GM18951 (cell line): ENCODE results near the gene LMO3.

Experiments
- POLR2A ChIP-seq: IDR thresholded peaks from 4 replicates; pipeline ENCODE4 v1.6.1; 2011; ENCODE audit warnings: mild to moderate bottlenecking; ENCODE audit not compliant: insufficient read length, insufficient read depth; ENCODE audit errors: extremely low read depth
- in situ Hi-C: fragments of 300-500 bp; cut with MboI; formaldehyde crosslinking; loops from one replicate; pipeline ENCODE4 v1.12.0; 2022; ENCODE audit warnings: low sequenced_read_pairs, mixed read lengths, inconsistent platforms; ENCODE audit not compliant: unreplicated experiment

LMO3 gene

DNA sequence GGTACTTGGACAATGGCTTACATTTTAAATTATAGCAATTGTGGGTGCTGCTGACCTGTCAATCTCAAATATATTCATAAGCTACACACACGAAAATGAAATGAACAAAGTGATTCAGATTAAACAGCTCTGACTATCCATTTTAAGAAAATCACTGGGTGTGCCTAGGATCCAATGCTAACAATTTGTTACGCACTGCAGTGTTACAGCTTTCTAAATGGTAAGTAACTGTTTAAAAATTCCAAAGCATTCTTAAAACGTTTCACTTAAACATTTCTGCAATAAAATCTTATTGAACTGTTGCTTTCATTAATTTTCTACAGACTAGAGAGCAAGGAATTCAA is 18.9 kb downstream of the LMO3 start:
- TF ChIP-seq POLR2A = no peak

DNA sequence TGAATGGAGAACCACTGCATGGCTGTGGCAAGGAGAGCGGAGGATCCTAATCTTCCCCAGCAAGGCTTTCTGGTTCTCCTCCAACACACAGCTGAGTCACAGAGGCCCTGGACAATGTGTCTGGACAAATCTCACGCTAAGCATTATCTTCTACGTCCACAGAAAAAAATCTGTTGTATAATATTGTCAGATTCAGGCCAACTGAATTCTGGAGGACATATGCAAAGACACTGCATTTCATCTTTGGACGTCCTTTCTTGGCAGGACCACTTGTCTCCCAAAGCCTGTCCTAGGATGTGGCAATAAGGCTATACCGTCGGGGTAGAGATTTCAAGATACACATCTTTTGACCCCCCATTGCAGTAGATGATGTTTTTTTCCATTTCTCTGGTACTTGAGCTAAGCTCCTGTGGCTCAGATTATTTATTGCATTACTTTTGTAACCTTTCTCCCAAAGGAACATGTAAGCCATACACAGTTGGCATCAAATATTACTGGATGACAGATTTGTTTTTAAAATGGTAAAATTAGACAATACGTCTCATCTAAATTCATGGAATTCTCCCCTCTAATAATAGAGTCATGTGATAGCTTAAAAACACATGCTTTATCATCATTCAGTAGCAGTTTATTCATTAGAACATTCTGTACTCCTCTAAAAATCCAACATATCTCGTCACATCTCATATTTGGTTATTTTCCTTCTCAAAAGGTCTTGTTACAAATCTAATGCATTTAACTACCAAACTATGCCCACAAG is 19.4 kb downstream of the LMO3 start:
- in situ Hi-C loops = no loop called here
- TF ChIP-seq POLR2A = no peak

More for the DNA sequence above, 18.9 kb downstream of the LMO3 start:
- in situ Hi-C loops = no loop called here

DNA sequence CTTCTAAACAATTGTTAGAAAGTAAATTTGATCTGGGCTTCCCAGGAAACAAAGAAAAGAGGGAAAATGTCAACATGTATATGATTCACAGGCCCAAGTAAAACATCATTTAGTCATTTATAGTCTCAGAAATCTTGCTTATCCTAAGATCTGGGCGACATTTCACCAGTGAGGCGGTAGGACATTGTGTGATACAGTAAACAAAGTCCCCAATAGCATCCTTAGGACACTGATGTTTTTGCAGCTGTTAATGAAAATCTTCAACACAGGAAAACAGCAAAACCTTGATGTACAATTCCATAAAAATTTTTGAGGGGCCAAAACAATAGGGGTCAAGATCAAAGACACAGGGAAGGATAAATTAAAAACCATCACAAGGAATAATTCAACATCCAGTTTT is 20.2 kb downstream of the LMO3 start:
- TF ChIP-seq POLR2A = no peak
- in situ Hi-C loops = no loop called here

DNA sequence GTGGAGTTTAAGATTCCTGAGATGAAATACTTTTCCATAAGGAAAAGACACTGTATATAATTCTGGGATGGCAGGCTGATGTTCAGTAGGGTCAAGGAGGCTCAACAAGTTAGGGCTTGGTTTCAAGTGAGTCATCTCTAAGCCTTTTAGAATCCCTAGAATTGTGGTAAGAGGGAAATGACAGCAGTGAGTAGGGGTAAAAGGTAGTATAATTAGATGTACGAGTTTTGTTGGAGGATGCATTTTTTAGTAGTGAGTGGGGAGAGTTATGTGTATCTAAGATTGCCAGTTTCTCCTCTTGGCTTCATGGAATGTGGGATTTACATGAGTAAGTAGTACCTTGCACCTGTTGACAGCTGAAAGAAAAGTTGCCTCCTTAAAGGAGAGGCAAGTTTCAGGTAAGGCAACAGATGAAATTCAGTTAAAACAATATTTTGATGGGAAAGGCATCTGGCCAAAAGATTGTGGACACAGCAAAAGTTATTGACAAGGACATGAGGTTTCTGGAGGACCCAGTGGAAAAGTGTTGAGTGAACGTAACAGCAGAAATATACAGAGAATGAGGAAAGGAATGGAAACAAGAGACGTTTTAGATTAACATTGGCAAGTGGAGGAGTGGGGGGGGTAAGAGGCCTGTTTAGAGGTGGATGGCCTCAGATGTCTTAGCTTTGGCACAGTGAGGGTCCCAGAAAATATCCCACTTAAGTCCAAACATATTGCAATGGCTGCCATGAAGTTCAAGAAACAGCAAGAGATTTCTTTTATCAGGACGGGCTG is 21.8 kb downstream of the LMO3 start:
- TF ChIP-seq POLR2A = no peak
- in situ Hi-C loops = no loop called here

DNA sequence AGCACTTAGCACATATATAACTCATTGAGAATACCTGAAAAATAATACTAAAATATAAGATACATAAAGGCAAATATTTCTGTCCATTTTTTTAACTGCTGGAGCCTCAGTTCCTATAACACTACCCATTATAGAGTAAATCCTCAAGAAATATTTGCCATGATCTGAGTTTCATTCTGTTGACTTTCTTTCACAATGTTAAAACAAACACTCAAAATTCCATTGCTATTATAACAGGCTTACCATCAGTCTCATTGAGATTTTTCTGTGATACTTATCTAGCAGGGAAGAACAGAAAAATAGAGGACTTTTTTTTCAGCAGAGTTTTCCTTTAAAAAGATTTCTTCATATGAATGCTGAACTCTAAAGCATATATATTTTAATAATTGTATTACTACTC is 24.5 kb downstream of the LMO3 start:
- in situ Hi-C loops = no loop called here
- no peak for TF ChIP-seq POLR2A

DNA sequence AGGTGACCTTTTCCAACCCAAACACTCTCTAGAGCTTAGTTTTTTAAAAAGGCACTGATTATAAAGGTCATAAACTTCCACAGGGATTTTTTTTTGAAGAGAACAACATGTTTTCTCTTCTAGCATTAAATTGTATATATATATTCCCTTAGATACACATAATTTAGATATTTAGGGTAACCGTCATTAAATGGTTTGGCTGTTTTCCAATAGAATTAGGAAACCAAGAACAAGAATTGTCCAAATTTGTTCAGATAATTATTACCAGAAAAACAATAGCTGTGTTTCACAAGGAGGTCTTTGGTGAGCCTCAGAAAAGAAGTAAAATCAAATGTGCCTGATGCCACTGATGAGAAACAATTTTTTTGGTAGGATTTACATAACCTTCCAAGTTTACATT is 26.9 kb downstream of the LMO3 start:
- in situ Hi-C loops = no loop called here

DNA sequence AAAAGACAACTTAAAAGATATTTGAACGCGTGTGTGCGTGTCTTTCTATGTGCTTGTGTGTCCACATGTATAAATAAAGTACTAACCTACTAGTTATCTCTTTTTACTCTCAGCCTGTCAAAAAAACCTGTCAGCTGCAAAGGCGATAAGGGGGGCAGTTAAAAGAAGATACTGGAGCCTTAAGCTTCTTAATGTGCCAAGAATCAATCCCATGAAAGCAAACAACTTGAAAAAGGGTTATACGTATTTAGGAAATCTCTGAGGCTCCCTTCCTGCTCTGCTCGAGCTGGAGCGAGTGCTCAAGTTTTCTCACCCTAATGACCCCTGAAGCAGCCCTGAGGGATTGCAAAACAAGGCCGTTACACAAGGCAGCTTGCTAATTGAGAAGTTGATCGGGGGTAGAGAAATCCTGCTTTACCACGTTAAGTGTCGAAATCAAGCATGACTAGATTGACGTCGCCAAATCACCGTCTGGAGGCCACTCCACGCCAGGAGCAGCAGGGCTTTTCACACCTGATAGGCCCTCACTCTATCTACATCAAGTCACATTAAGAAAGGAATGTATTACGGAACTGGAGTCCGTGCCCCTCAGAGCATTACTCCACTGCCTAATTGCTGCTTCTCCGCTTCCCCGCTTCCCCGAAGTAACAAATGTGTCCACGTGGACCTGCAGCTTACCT is 32.4 kb downstream of the LMO3 start:
- in situ Hi-C loops = no loop called here
- TF ChIP-seq POLR2A = no peak

More for the DNA sequence above, 26.9 kb downstream of the LMO3 start:
- no peak for TF ChIP-seq POLR2A

DNA sequence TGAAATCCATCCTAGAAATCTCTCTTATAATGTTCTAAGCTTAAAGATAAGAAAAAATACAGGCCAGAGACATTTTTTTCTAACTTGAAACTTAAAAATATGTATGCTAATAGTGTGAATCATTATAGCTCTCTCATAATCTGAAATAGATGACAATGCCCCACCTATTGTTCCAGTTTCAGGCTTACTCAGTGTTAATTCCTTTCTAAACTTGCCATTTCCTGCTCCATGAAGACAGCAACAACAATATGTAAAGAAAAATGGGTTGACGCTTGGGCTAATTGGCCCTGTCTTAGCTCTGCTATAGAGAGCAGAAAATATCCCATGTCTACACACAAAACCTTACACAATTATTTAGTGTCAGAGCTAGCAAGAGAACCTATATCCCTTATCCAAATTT is 37.1 kb downstream of the LMO3 start:
- in situ Hi-C loops = no loop called here

DNA sequence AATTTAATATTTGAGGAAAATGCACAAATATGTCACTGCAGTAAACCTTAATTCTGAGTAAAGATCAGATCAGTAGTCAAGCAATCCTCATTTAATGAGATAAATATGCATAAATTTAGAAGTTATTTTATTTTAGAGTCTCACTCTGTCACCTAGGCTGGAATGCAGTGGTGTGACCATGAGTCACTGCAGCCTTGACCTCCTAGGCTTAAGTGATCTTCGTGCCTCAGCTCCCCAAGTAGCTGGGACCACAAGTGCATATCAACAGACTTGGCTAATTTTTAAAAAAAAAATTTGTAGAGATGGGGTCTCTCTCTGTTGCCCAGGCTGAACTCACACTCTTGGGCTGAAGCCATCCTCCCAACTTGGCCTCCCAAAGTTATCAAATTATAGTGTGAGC is 41.3 kb downstream of the LMO3 start:
- in situ Hi-C loops = no loop called here
- TF ChIP-seq POLR2A = no peak

More for the DNA sequence above, 37.1 kb downstream of the LMO3 start:
- no peak for TF ChIP-seq POLR2A

DNA sequence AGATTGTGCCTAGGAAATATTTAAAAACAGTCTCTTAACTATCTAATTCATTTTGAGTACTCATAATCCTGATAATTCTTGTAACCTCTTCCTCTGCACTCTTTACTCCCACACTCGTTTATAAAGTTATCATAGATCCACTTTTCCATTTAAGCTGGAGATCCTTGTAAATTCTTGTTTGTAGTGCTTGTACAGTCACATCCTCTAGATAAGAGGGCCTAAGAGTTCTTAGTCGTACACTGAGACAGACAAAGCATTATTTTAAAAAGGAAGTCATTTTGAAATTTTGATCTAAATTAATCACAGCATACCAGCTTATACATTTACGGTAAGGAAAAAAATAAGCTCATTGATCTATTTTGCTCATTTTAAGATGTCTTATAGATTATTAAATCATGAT is 42.5 kb downstream of the LMO3 start:
- in situ Hi-C loops = no loop called here
- no peak for TF ChIP-seq POLR2A

DNA sequence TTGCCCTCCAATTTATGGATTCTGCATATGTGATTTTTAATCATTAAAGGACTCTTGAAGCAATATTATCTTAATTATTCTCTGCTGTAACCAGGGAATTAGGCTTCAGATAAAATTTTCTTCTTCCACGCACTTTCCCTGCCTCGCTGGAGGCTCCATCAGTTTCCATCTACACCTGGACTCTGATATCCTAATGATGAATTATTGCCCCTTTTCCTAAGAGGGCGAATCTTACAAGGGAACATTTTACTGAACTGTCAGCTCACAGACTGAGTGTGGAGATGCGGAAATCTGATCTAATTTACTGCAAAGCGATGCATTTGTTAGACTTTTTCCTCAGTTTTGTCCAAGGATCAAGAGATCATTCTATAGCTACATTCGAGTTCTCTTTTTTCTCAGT is 43.0 kb downstream of the LMO3 start:
- no peak for TF ChIP-seq POLR2A
- in situ Hi-C loops = no loop called here

DNA sequence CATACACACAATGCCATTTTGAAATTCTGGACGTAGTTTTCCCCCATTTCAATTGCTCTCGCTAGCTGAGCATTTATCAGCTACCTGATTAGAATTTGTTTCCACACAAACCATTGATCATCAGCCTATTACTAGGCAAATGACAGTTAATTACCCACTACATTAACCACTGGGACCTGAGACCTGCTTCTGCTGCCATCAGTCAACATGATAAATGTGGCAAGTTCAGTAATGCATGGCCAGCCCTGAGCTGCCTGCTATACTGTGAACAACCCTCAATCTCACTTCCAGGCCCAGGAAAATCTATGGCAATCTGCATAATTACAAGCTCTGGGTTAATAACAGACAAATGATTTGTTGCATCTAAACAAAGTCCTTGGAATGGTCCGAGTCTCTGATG is 43.5 kb downstream of the LMO3 start:
- no peak for TF ChIP-seq POLR2A
- in situ Hi-C loops = no loop called here

DNA sequence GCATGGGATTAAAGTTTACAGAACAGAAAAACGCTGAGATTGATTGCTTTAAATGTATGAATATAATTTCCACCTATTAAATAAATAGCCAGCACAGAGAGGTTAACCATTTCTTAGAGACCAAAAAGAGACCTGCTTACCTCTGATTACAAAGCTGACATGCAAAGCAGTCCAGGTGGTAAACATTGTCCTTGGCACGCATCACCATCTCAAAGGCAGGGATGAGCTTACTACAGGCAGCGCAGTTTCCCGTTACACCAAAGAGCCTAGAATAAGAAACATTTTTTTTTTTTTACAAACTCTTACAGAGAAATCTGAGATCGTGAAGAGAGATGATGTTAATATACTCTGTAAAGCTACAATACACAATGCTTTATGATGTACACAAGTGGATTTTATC is 45.7 kb downstream of the LMO3 start:
- no peak for TF ChIP-seq POLR2A
- in situ Hi-C loops = no loop called here
